ENCODE results near the gene ZDHHC18.
A peak's percentile ranks its signal among the peaks of the same experiment; 100 is the strongest.

DNA sequence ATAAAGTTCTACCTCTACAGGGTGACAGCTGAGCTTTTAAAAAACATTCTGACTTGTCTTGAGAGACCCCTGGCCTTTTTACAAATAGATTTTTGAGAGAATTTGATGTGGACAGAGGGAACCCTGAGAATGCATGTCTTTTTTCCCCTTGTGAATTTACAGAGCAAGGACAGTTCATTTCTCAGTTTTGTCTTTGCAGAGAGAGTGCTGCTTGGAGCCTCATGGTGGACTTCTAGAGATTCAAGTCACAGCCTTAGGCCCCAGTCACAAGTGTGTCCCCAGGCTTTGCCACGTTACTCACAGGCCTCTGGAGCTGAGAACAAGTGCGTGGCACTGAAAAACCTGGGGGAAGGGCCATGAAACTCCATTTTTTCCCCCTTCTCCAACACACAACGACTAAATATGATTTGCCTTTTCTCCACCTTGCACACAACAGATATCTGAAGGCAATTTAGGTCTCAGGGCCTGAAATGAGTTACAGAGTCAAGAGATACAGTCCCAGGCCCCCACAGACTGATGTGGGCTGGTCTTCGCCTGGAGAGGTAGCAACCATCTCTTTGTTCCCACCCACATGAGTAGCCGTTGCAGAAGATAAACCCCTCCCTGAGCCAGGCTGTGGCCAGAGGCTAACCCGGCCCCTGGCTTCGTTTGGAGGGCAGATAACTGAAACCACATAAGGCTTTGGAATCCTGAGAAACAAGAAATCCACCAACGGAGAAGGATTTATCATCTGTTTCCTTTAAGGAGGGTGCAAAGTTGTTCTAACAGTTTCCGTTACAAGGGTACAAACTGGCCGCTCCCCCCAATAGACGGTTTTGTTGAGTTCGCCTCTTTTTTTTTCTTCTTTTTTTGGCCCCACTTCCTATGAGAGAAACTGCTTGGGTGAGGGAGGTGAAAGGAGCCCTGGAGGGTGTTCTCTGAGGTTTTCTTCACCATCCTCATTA is 39.8 kb upstream of the ZDHHC18 start:
- no peak for TF ChIP-seq POLR2A (IDR thresholded peaks at IDR 0.05; ENCODE audit: low read depth)
- peak in 1 of 3 experiments; percentile 10 for TF ChIP-seq CTCF (IDR thresholded peaks at IDR 0.05)
